SK-N-SH (cell line): Measurements from ENCODE around the gene SLC50A1.

ENCODE experiments used
- CTCF ChIP-seq: fragments of 200-600 bp; sonication (generic); IDR thresholded peaks from 2 replicates; pipeline ENCODE4 v1.6.1; 2017; ENCODE audit warnings: antibody characterized with exemption, mild to moderate bottlenecking, moderate library complexity
- GABPA ChIP-seq: IDR thresholded peaks from 2 replicates; pipeline ENCODE4 v1.4.0; 2012; ENCODE audit warnings: low read depth, mild to moderate bottlenecking
- GATA2 ChIP-seq: sonication (generic); formaldehyde crosslinking; IDR thresholded peaks from 2 replicates; pipeline ENCODE4 v1.5.0; 2020; ENCODE audit warnings: mild to moderate bottlenecking, missing genetic modification reagents
- MAX ChIP-seq: IDR thresholded peaks from 2 replicates; pipeline ENCODE4 v1.4.0; 2012; ENCODE audit warnings: low read depth
- POLR2AphosphoS5 ChIP-seq: IDR thresholded peaks from 2 replicates; pipeline ENCODE4 v1.6.1; 2012; ENCODE audit warnings: low read depth, low read length
- RFX5 ChIP-seq: IDR thresholded peaks from 2 replicates; pipeline ENCODE4 v1.6.1; 2012; ENCODE audit warnings: mild to moderate bottlenecking, improper control_type of control experiment, low read length
- RXRA ChIP-seq: IDR thresholded peaks from 2 replicates; pipeline ENCODE4 v1.4.0; 2012; ENCODE audit warnings: low read depth, mild to moderate bottlenecking, borderline replicate concordance
- SIN3A ChIP-seq: IDR thresholded peaks from 2 replicates; pipeline ENCODE4 v1.6.1; 2012; ENCODE audit warnings: low read depth, mild to moderate bottlenecking, low read length, moderate library complexity, borderline replicate concordance
- SMC3 ChIP-seq: IDR thresholded peaks from 2 replicates; pipeline ENCODE4 v1.6.1; 2012; ENCODE audit warnings: low read depth, low read length, improper control_type of control experiment
- TAF1 ChIP-seq: IDR thresholded peaks from 2 replicates; pipeline ENCODE4 v1.6.1; 2012; ENCODE audit warnings: low read depth, mild to moderate bottlenecking, low read length, moderate library complexity, borderline replicate concordance

GRCh38 chr1:155124503-155125463 lies 10.9 kb upstream of the SLC50A1 start:
- no peak for TF ChIP-seq MAX
- TF ChIP-seq CTCF, result no peak
- TF ChIP-seq SMC3, result no peak
- TF ChIP-seq RFX5, result no peak
- no peak for TF ChIP-seq POLR2AphosphoS5
- no peak for TF ChIP-seq TAF1
- TF ChIP-seq SIN3A, result no peak
- no peak for TF ChIP-seq GATA2 (CRISPR knock-in tag)
- TF ChIP-seq RXRA, result no peak
- TF ChIP-seq GABPA, result no peak
